Mononuclear cell (primary cell): ENCODE data around the gene CDC45. TPM values are rescaled to one million over a fixed set of nuclear protein-coding genes. Genes with fewer than 3 reads are reported as not detected.
"Not testable (repeated sequence)": the region's sequence is repeated elsewhere in the genome, so short reads cannot be mapped to it uniquely, and the experiment has no call there.

ENCODE experiments used
- H3K27me3 ChIP-seq: 2 replicates; pipeline ENCODE4 v1.6.0; 2011; ENCODE audit warnings: low read length, control low read depth; ENCODE audit not compliant: insufficient read depth
- H3K4me1 ChIP-seq: 2 replicates; pipeline ENCODE4 v1.5.1; 2011; ENCODE audit warnings: mild to moderate bottlenecking, low read length, control low read depth; ENCODE audit not compliant: insufficient read depth
- H3K4me3 ChIP-seq: 2 replicates; pipeline ENCODE4 v1.5.1; 2011; ENCODE audit warnings: mild to moderate bottlenecking, low read length, moderate library complexity
- H3K9me3 ChIP-seq: 2 replicates; pipeline ENCODE4 v1.5.1; 2011; ENCODE audit warnings: low read depth, mild to moderate bottlenecking, control low read depth, low read length
- total RNA-seq: library from RNA; depleted of rRNA; stranded (reverse); fragments of >200 nt; gene quantifications from one replicate; pipeline ENCODE4 v1.2.3, GENCODE V29; 2012

The CDC45 gene
- total RNA-seq, 1 donor, result 0.42 TPM

- Histone ChIP-seq H3K27me3 (peaks cover 20% of the 10 kb centered on the region), H3K4me3 (no peak overlapping the region), H3K4me1 (no peaks in the 10 kb centered on the region), H3K9me3 (no peaks in the 10 kb centered on the region)
Observed at GRCh38 chr22:19527861-19528417, 48.2 kb downstream of the CDC45 start.

GRCh38 chr22:19529811-19530210 is 50.1 kb downstream of the CDC45 start:
- Histone ChIP-seq H3K9me3 (no peaks in the 10 kb centered on the region), H3K4me1 (no peaks in the 10 kb centered on the region), H3K4me3 (no peak overlapping the region), H3K27me3 (peaks cover 7% of the 10 kb centered on the region)

- H3K9me3 ChIP-seq, result no peaks in the 10 kb centered on the region
- no peaks in the 10 kb centered on the region for H3K4me1 ChIP-seq
- H3K27me3 ChIP-seq, result no peaks in the 10 kb centered on the region
- H3K4me3 ChIP-seq, result no peak overlapping the region
Observed at GRCh38 chr22:19530751-19531150, 51.0 kb downstream of the CDC45 start.

GRCh38 chr22:19531327-19531726 is 51.6 kb downstream of the CDC45 start:
- H3K27me3 ChIP-seq, H3K9me3 ChIP-seq, H3K4me1 ChIP-seq, H3K4me3 ChIP-seq: not testable (repeated sequence)

GRCh38 chr22:19533049-19533626 is 53.4 kb downstream of the CDC45 start:
- H3K27me3 ChIP-seq, result no peaks in the 10 kb centered on the region
- no peaks in the 10 kb centered on the region for H3K9me3 ChIP-seq
- H3K4me3 ChIP-seq, result no peak overlapping the region
- H3K4me1 ChIP-seq, result no peaks in the 10 kb centered on the region

GRCh38 chr22:19533857-19534256 is 54.1 kb downstream of the CDC45 start:
- no peak overlapping the region for H3K4me3 ChIP-seq
- no peaks in the 10 kb centered on the region for H3K4me1 ChIP-seq
- no peaks in the 10 kb centered on the region for H3K9me3 ChIP-seq
- H3K27me3 ChIP-seq, result no peaks in the 10 kb centered on the region

- Histone ChIP-seq H3K4me1 (no peaks in the 10 kb centered on the region), H3K4me3 (no peak overlapping the region), H3K27me3 (no peaks in the 10 kb centered on the region), H3K9me3 (no peaks in the 10 kb centered on the region)
Observed at GRCh38 chr22:19535001-19535400, 55.3 kb downstream of the CDC45 start.

- Histone ChIP-seq H3K9me3 (no peaks in the 10 kb centered on the region), H3K4me3 (no peak overlapping the region), H3K4me1 (no peaks in the 10 kb centered on the region), H3K27me3 (no peaks in the 10 kb centered on the region)
Observed at GRCh38 chr22:19536564-19536963, 56.8 kb downstream of the CDC45 start.

- Histone ChIP-seq H3K4me3 (no peak overlapping the region), H3K27me3 (no peaks in the 10 kb centered on the region), H3K4me1 (no peaks in the 10 kb centered on the region), H3K9me3 (no peaks in the 10 kb centered on the region)
Observed at GRCh38 chr22:19537941-19538488, 58.3 kb downstream of the CDC45 start.

GRCh38 chr22:19540394-19540793 is 60.7 kb downstream of the CDC45 start:
- Histone ChIP-seq H3K4me1 (no peaks in the 10 kb centered on the region), H3K4me3 (no peak overlapping the region), H3K9me3 (no peaks in the 10 kb centered on the region), H3K27me3 (no peaks in the 10 kb centered on the region)

- Histone ChIP-seq H3K4me3 (no peak overlapping the region), H3K4me1 (no peaks in the 10 kb centered on the region), H3K9me3 (no peaks in the 10 kb centered on the region), H3K27me3 (no peaks in the 10 kb centered on the region)
Observed at GRCh38 chr22:19543970-19544708, 64.4 kb downstream of the CDC45 start.

- H3K27me3 ChIP-seq, result no peaks in the 10 kb centered on the region
- H3K4me1 ChIP-seq, result no peaks in the 10 kb centered on the region
- no peaks in the 10 kb centered on the region for H3K9me3 ChIP-seq
- no peak overlapping the region for H3K4me3 ChIP-seq
Observed at GRCh38 chr22:19545935-19546207, 66.2 kb downstream of the CDC45 start.

- Histone ChIP-seq H3K9me3 (no peaks in the 10 kb centered on the region), H3K4me1 (no peaks in the 10 kb centered on the region), H3K27me3 (no peaks in the 10 kb centered on the region), H3K4me3 (no peak overlapping the region)
Observed at GRCh38 chr22:19546680-19547079, 67.0 kb downstream of the CDC45 start.

- no peak overlapping the region for H3K4me3 ChIP-seq
- H3K9me3 ChIP-seq, result no peaks in the 10 kb centered on the region
- no peaks in the 10 kb centered on the region for H3K4me1 ChIP-seq
- H3K27me3 ChIP-seq, result no peaks in the 10 kb centered on the region
Observed at GRCh38 chr22:19547620-19548019, 67.9 kb downstream of the CDC45 start.

- not testable (repeated sequence) for H3K27me3 ChIP-seq
Observed at GRCh38 chr22:19548427-19548826, 68.7 kb downstream of the CDC45 start.

GRCh38 chr22:19548964-19549363 is 69.2 kb downstream of the CDC45 start:
- Histone ChIP-seq H3K4me3 (no peak overlapping the region), H3K27me3 (no peaks in the 10 kb centered on the region), H3K9me3 (no peaks in the 10 kb centered on the region), H3K4me1 (no peaks in the 10 kb centered on the region)

More at GRCh38 chr22:19548427-19548826, 68.7 kb downstream of the CDC45 start:
- H3K4me3 ChIP-seq, H3K9me3 ChIP-seq, H3K4me1 ChIP-seq: not testable (repeated sequence)
